Kidney epithelial cell (primary cell): ENCODE data around the gene FLT1. TPM values are rescaled to one million over a fixed set of nuclear protein-coding genes. Genes with fewer than 3 reads are reported as not detected.

ENCODE experiments used
- DNase-seq: peaks from one replicate; pipeline ENCODE4 v3.0.0-alpha.2; 2010; ENCODE audit warnings: low read depth
- H3K27me3 ChIP-seq: 2 replicates; pipeline ENCODE4 v1.6.0; 2011; ENCODE audit warnings: low read length; ENCODE audit not compliant: control insufficient read depth, insufficient read depth
- H3K36me3 ChIP-seq: 2 replicates; pipeline ENCODE4 v1.5.1; 2011; ENCODE audit warnings: low read length; ENCODE audit not compliant: control insufficient read depth, insufficient read depth
- H3K4me3 ChIP-seq: 2 replicates; pipeline ENCODE4 v1.5.1; 2011; ENCODE audit warnings: low read depth, mild to moderate bottlenecking, control low read depth, low read length
- total RNA-seq: library from RNA; depleted of rRNA; stranded (reverse); fragments of >200 nt; gene quantifications from 2 replicates; pipeline ENCODE4 v1.2.3, GENCODE V29; 2015
- TF ChIP-seq, protein P1 (sequence below): IDR thresholded peaks from 2 replicates; pipeline ENCODE4 v1.5.1; 2011; ENCODE audit warnings: mild to moderate bottlenecking, moderate library complexity, low read length, control low read depth, inconsistent platforms; ENCODE audit not compliant: insufficient read depth, poor library complexity, severe bottlenecking

Gene FLT1
- total RNA-seq, 1 donor from 2014 or later: 0.96 TPM

DNA sequence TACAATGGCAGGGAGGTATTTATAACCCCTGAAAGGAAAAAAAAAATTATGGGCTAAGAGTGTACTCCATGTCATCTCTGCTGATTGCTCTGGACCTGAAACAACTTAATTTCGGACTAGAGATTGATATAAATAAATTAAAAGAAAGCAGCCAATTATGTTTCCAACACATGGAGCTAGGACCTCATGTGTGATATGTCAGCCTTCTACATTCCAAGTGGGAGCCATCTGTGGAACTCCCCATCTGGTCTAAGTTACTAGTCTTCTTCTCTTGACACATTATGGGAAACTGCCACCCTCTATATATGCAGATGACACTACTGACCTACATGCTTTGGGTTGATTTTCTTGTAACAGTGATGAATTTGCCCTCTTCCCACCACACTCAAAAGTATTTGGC, 86.1 kb downstream of the FLT1 start:
- Histone ChIP-seq H3K27me3 (no peaks in the 10 kb centered on the region), H3K36me3 (no peaks in the 10 kb centered on the region), H3K4me3 (no peak overlapping the region)
- DNase-seq: no peak
- TF ChIP-seq, protein P1, sequence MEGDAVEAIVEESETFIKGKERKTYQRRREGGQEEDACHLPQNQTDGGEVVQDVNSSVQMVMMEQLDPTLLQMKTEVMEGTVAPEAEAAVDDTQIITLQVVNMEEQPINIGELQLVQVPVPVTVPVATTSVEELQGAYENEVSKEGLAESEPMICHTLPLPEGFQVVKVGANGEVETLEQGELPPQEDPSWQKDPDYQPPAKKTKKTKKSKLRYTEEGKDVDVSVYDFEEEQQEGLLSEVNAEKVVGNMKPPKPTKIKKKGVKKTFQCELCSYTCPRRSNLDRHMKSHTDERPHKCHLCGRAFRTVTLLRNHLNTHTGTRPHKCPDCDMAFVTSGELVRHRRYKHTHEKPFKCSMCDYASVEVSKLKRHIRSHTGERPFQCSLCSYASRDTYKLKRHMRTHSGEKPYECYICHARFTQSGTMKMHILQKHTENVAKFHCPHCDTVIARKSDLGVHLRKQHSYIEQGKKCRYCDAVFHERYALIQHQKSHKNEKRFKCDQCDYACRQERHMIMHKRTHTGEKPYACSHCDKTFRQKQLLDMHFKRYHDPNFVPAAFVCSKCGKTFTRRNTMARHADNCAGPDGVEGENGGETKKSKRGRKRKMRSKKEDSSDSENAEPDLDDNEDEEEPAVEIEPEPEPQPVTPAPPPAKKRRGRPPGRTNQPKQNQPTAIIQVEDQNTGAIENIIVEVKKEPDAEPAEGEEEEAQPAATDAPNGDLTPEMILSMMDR: no peak

- DNase-seq: no peak
- TF ChIP-seq, protein P1: no peak
- H3K36me3 ChIP-seq: no peaks in the 10 kb centered on the region
- H3K4me3 ChIP-seq: no peak overlapping the region
- no peaks in the 10 kb centered on the region for H3K27me3 ChIP-seq
These were observed 86.6 kb downstream of the FLT1 start for GRCh38 chr13:28408235-28408848.

GRCh38 chr13:28406733-28407266, 88.1 kb downstream of the FLT1 start:
- no peak for DNase-seq
- Histone ChIP-seq H3K27me3 (no peaks in the 10 kb centered on the region), H3K4me3 (no peak overlapping the region), H3K36me3 (no peaks in the 10 kb centered on the region)
- TF ChIP-seq, protein P1: no peak

GRCh38 chr13:28402057-28402381, 92.9 kb downstream of the FLT1 start:
- TF ChIP-seq, protein P1: no peak
- Histone ChIP-seq H3K36me3 (no peaks in the 10 kb centered on the region), H3K4me3 (no peak overlapping the region), H3K27me3 (no peaks in the 10 kb centered on the region)
- no peak for DNase-seq

GRCh38 chr13:28401303-28402056, 93.4 kb downstream of the FLT1 start:
- H3K36me3 ChIP-seq: no peaks in the 10 kb centered on the region
- no peak for DNase-seq
- H3K27me3 ChIP-seq: no peaks in the 10 kb centered on the region
- TF ChIP-seq, protein P1: no peak
- H3K4me3 ChIP-seq: no peak overlapping the region
